Measurements from ENCODE around the gene XCR1. TPM values are rescaled to one million over a fixed set of nuclear protein-coding genes. Genes with fewer than 3 reads are reported as not detected.
A peak's percentile ranks its signal among the peaks of the same experiment; 100 is the strongest.

The XCR1 gene
- total and polyA plus RNA-seq, 4 donors, result 0.04 to 1.1 (median 0.31) TPM

DNA sequence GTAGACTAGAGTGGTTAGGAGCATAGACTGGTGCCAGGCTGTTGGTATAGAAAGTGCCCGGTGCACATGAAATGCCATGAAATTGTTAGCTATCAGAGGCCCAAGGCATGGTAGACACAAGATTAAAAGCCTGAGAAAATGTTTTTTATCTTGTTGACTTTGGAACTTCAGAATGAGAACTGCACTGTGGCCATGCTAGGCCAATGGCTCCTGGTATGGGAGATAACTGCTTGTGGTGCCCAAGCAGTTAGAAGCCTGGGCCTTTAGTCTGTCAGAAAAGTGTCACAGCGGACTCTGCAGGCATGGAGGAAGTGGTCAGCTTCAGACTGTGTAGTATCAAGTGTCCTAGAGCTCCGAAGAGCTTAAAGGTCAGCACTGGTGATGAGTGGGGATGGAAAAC, 43.5 kb downstream of the XCR1 start:
- ATAC-seq (ENCODE audit: insufficient read depth, low FRiP score) (no peak), DNase-seq (no peak)
- H3K4me1 ChIP-seq (ENCODE audit: control insufficient read depth in 5 of 5, insufficient read depth in 5 of 5, low read length in 5 of 5), result peaks cover 28 to 45% (median 37%) of the 10 kb centered on the region in 5 donors
- H3K4me3 ChIP-seq, result no peak overlapping the region
- H3K27ac ChIP-seq (ENCODE audit: low read depth in 1 of 2, low read length in 1 of 2), result peak overlapping the region in 1 of 2 donors; percentile 84
- no peak overlapping the region for H3K9ac ChIP-seq (ENCODE audit: insufficient read depth in 1 of 2, low read length in 2 of 2)
- TF ChIP-seq, protein P1, sequence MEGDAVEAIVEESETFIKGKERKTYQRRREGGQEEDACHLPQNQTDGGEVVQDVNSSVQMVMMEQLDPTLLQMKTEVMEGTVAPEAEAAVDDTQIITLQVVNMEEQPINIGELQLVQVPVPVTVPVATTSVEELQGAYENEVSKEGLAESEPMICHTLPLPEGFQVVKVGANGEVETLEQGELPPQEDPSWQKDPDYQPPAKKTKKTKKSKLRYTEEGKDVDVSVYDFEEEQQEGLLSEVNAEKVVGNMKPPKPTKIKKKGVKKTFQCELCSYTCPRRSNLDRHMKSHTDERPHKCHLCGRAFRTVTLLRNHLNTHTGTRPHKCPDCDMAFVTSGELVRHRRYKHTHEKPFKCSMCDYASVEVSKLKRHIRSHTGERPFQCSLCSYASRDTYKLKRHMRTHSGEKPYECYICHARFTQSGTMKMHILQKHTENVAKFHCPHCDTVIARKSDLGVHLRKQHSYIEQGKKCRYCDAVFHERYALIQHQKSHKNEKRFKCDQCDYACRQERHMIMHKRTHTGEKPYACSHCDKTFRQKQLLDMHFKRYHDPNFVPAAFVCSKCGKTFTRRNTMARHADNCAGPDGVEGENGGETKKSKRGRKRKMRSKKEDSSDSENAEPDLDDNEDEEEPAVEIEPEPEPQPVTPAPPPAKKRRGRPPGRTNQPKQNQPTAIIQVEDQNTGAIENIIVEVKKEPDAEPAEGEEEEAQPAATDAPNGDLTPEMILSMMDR (IDR thresholded peaks at IDR 0.05; ENCODE audit: control extremely low read depth, extremely low read depth), result no peak
- H3K36me3 ChIP-seq (ENCODE audit: control insufficient read depth in 4 of 4, insufficient read depth in 4 of 4, low read length in 4 of 4), result peaks cover 15 to 38% (median 25%) of the 10 kb centered on the region in 4 donors
- H3K27me3 ChIP-seq (ENCODE audit: control insufficient read depth in 3 of 3, insufficient read depth in 3 of 3, low read length in 2 of 3), result no peaks in the 10 kb centered on the region
- WGBS, 2 donors, result 86 to 90% methylated on average over 3 of the region's 3 CpGs
- H3K9me3 ChIP-seq (ENCODE audit: control insufficient read depth in 4 of 4, insufficient read depth in 3 of 4, low read length in 3 of 4), result no peaks in the 10 kb centered on the region

DNA sequence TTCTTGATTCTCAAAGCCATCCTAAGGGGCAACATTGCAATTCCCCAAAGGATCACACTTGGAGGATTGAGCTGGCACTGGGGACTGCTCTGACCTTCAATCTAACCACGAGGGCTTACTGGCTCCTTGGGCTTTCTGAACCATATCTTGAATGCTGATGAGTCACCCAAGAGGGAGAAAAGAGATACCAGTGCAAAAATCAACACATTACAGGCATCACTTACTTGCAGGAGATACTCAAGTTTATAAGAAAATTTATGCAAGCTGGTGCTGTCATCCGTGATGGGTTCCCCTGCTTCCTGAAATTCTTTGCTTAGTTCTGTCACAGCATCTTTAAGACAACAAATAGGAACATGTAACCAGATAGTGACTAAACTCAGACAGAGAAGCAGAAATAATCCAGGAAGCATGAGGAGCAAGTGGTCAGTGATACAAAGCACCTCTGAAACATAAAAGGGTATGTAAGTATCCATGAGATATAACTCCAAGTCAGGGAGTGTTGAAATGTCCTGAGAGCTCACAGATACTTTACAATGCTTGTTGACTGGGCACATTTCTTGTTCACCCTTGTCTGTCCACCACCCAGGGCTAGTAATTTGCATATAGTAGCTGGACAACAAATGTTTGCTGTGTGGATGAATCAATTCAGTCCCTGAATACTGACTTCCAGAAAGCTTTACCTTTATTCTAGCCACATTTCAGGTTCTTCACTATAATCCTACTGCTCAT, 45.8 kb downstream of the XCR1 start:
- Histone ChIP-seq H3K9ac (ENCODE audit: insufficient read depth in 1 of 2, low read length in 2 of 2) (no peak overlapping the region), H3K27me3 (ENCODE audit: control insufficient read depth in 3 of 3, insufficient read depth in 3 of 3, low read length in 2 of 3) (no peaks in the 10 kb centered on the region), H3K4me1 (ENCODE audit: control insufficient read depth in 5 of 5, insufficient read depth in 5 of 5, low read length in 5 of 5) (peaks cover 16 to 23% (median 19%) of the 10 kb centered on the region in 5 donors), H3K4me3 (no peak overlapping the region), H3K27ac (ENCODE audit: low read depth in 1 of 2, low read length in 1 of 2) (no peak overlapping the region), H3K9me3 (ENCODE audit: control insufficient read depth in 4 of 4, insufficient read depth in 3 of 4, low read length in 3 of 4) (no peaks in the 10 kb centered on the region), H3K36me3 (ENCODE audit: control insufficient read depth in 4 of 4, insufficient read depth in 4 of 4, low read length in 4 of 4) (peaks cover 21 to 46% (median 32%) of the 10 kb centered on the region in 4 donors)
- DNase-seq, result no peak
- WGBS, 2 donors, result 70 to 80% methylated on average over 2 of the region's 2 CpGs
- ATAC-seq (ENCODE audit: insufficient read depth, low FRiP score), result no peak
- TF ChIP-seq, protein P1 (IDR thresholded peaks at IDR 0.05; ENCODE audit: control extremely low read depth, extremely low read depth), result no peak

DNA sequence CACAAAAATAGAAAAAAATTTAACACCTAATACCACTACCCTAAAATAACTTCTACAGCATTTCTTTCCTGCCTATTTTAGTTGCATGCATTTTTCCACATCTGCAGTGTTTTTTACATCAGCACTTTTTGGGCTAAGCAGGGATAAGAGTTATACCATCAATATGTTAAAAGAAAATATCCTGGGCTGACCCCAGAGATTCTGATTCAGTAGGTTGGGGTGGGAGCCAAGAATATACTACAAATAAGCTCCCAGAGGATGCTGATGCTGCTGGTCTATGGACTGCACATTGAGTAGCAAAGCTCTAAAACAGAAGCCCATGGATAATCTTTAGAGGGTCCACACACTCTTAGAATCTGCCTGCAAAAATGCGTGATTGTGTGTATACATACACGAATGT, 46.5 kb downstream of the XCR1 start:
- Histone ChIP-seq H3K27ac (ENCODE audit: low read depth in 1 of 2, low read length in 1 of 2) (no peak overlapping the region), H3K9me3 (ENCODE audit: control insufficient read depth in 4 of 4, insufficient read depth in 3 of 4, low read length in 3 of 4) (no peaks in the 10 kb centered on the region), H3K36me3 (ENCODE audit: control insufficient read depth in 4 of 4, insufficient read depth in 4 of 4, low read length in 4 of 4) (peaks cover 21 to 46% (median 33%) of the 10 kb centered on the region in 4 donors), H3K4me3 (no peak overlapping the region), H3K4me1 (ENCODE audit: control insufficient read depth in 5 of 5, insufficient read depth in 5 of 5, low read length in 5 of 5) (peaks cover 11 to 19% (median 15%) of the 10 kb centered on the region in 5 donors), H3K27me3 (ENCODE audit: control insufficient read depth in 3 of 3, insufficient read depth in 3 of 3, low read length in 2 of 3) (no peaks in the 10 kb centered on the region), H3K9ac (ENCODE audit: insufficient read depth in 1 of 2, low read length in 2 of 2) (no peak overlapping the region)
- 96 to 98% methylated on average over 2 of the region's 2 CpGs for WGBS, 2 donors
- DNase-seq, result no peak
- TF ChIP-seq, protein P1 (IDR thresholded peaks at IDR 0.05; ENCODE audit: control extremely low read depth, extremely low read depth), result no peak
- ATAC-seq (ENCODE audit: insufficient read depth, low FRiP score), result no peak

Data from lung (tissue), 12 donors.